Spleen (tissue), 7 donors: ENCODE data around the gene WDR62.

Experiments
- POLR2A ChIP-seq, 3 donors: fragments of 450-650 bp; IDR thresholded peaks; one replicate each; pipeline ENCODE4 v1.5.1; 2017; ENCODE audit warnings: antibody characterized with exemption in 3 of 3, mild to moderate bottlenecking in 1 of 3
- POLR2AphosphoS5 ChIP-seq, 3 donors: sonication (generic); formaldehyde crosslinking; IDR thresholded peaks; one replicate each; pipeline ENCODE4 v1.5.1; 2017; ENCODE audit warnings: antibody characterized with exemption in 3 of 3
- TF ChIP-seq, protein P1 (sequence below), 11 experiments: fragments of 200-600 bp in 7 of 11; fragments of 450-650 bp in 4 of 11; sonication (generic) in 4 of 11; IDR thresholded peaks in 8 of 11; conservative IDR thresholded peaks in 3 of 11; 1 replicate in 7 of 11; 2 replicates in 4 of 11; pipeline versions ENCODE4 v1.4.0 to v1.8.0; 2016 to 2021; ENCODE audit warnings: antibody characterized with exemption in 11 of 11, inconsistent platforms in 4 of 11, mild to moderate bottlenecking in 1 of 11
- donor health status: DM: no; HTN: no; CAD: no; lungs with moderate emphysema.
- donor health status: DM: no; HTN: no; CAD: no.
- donor health status: DM: no; HTN: no; CAD: no.

DNA sequence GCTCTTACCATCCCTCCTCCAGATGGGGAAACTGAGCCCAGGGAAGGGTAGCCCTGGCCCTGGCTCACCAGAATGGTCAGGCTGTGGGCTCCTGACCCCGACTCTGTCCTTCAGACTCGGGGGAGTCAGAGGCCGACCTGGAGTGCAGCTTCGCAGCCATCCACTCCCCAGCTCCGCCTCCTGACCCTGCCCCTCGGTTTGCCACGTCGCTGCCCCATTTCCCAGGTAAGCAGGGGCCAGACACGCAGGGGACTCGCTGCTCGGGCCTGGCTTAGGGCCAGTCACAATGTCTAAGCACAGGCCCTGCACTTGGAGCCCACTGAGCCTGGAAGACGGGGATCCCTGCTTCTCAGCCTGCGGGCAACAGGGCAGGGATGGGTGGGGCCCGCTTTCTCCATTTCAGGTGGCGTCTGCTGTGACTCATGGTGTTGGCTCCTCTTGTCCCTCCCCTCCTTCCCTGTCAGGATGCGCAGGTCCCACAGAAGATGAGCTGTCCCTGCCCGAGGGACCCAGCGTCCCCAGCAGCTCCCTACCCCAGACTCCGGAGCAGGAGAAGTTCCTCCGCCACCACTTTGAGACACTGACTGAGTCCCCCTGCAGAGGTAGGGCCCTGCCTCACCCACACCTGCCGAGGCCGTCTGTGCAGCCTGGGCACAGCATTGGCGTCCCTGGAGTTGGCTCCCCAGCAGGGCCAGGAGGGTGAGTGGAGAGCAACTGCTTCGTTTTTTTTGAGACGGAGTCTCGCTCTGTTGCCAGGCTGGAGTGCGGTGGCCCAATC is 47.0 kb downstream of the WDR62 start:
- TF ChIP-seq, protein P1, sequence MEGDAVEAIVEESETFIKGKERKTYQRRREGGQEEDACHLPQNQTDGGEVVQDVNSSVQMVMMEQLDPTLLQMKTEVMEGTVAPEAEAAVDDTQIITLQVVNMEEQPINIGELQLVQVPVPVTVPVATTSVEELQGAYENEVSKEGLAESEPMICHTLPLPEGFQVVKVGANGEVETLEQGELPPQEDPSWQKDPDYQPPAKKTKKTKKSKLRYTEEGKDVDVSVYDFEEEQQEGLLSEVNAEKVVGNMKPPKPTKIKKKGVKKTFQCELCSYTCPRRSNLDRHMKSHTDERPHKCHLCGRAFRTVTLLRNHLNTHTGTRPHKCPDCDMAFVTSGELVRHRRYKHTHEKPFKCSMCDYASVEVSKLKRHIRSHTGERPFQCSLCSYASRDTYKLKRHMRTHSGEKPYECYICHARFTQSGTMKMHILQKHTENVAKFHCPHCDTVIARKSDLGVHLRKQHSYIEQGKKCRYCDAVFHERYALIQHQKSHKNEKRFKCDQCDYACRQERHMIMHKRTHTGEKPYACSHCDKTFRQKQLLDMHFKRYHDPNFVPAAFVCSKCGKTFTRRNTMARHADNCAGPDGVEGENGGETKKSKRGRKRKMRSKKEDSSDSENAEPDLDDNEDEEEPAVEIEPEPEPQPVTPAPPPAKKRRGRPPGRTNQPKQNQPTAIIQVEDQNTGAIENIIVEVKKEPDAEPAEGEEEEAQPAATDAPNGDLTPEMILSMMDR (IDR thresholded peaks at IDR 0.05 in 8 of 11, conservative IDR thresholded peaks at IDR 0.05 in 3 of 11), result no peak
- TF ChIP-seq POLR2A (IDR thresholded peaks at IDR 0.05) (no peak), POLR2AphosphoS5 (IDR thresholded peaks at IDR 0.05) (no peak)
